ELF-1 (cell line): ENCODE results near the gene RRP9.
"Not testable (repeated sequence)": the region's sequence is repeated elsewhere in the genome, so short reads cannot be mapped to it uniquely, and the experiment has no call there.

Experiments used
- DNase-seq: peaks from one replicate; pipeline ENCODE4 v3.0.0-alpha.2; 2016; ENCODE audit warnings: low read depth, low spot score

RRP9 gene

GRCh38 chr3:51941798-51942602 is at the start of gene RRP9, which contains the start of gene PARP3:
Gene RRP9, minus strand, starts transcription at chr3:51941904. Its CDS starts 37 bp downstream, at chr3:51941867.
Gene PARP3, plus strand, starts transcription at chr3:51942363. Its CDS starts 993 bp downstream, at chr3:51943356.
- peak; percentile 100 for DNase-seq

- DNase-seq: not testable (repeated sequence)
These were observed 48.8 kb upstream of the RRP9 start for GRCh38 chr3:51990501-51990971.

GRCh38 chr3:51988286-51989146 is 46.8 kb upstream of the RRP9 start:
- no peak for DNase-seq

GRCh38 chr3:51987568-51987967 is 45.9 kb upstream of the RRP9 start:
- DNase-seq: no peak

DNA sequence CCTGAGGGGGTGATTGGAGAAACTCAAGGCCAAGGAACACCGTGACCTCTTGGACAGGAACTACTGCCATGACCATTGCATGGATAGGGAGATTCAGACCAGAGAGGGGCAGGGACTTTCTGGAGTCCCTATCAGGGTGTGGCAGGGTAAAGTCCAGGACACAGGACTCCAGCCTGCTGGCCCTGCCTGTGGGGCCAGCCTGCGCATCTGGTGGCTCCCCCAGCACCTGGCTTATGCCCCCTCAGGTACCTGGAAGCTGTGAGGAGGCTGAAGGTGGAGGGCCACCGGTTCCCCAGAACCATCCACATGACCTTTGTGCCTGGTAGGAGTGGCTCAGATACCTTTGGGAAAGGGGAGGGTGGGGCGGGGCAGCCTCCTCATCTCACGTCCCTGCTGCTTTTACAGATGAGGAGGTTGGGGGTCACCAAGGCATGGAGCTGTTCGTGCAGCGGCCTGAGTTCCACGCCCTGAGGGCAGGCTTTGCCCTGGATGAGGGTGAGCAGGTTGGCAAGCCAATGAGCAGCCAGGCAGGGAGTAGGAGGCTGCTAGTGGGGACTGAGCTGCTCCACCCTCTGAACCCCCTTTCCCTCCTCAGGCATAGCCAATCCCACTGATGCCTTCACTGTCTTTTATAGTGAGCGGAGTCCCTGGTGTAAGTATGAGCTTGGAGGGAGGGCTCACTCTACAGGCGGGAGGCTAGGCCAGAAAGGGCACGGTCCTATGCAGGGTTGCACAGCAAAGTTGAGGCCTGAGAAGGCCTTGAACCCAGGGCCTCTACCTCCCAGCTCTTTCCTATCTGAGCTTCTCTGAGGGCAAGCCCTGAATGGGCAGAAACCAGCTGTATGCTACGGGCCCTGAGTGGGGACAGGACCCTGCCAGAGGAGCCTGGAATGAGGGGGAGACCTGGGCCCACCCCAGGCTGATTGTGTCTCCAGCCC is 44.6 kb upstream of the RRP9 start:
- no peak for DNase-seq

GRCh38 chr3:51985063-51985462 is 43.4 kb upstream of the RRP9 start:
- no peak for DNase-seq

DNA sequence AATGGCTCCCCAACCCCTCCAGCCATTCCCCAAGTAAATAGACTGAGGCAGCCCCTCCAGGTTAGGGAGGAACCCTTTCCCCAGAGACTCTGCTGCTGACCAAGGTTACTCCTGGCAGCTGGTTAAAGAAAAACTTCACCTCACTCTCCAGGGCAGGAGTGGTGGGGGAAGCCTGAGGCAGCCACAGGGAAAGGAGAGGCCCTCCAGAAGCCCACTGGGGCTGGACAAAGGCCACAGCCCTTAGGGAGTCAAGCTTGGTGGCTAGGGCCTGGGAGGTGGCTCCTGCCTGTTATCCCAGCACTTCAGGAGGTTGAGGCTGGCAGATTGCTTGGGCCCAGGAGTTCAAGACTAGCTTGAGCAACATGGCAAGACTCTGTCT is 42.6 kb upstream of the RRP9 start:
- DNase-seq: no peak

DNA sequence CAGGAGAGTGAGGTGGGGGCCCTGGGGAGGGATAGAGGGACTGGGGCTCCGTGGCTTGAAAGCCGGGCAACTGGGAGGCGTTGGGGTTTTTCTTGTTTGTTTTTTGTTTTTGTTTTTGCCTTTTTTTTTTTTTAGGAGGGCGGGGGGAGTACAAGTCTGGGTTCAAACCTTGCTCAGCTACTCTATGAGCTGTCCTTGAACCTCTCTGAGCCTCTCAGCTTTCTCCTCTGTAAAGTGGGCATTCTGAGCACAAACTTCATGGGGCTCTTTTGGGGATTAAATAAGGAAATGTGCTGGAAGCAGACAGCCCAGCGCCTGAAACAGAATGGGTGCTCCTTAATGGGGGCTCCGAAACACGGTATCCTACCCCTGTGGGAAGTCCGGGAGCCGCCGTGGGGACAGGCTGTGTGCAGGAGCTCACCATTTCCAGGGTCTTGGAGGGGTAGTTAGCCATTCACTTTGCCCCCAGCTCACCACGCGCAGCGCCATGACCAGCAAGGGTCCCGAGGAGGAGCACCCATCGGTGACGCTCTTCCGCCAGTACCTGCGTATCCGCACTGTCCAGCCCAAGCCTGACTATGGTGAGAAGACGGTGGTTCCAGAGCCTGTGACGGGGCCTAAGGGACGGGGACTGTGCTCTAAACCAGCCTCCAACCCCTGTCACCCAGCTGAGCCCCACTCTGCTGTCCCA is 42.0 kb upstream of the RRP9 start:
- DNase-seq: no peak

- DNase-seq: peak; percentile 92
These were observed 41.3 kb upstream of the RRP9 start, which contains the start of gene ACY1 for GRCh38 chr3:51982838-51983577. Gene ACY1, plus strand, starts transcription at chr3:51983535. Its CDS starts 530 bp downstream, at chr3:51984065.

DNA sequence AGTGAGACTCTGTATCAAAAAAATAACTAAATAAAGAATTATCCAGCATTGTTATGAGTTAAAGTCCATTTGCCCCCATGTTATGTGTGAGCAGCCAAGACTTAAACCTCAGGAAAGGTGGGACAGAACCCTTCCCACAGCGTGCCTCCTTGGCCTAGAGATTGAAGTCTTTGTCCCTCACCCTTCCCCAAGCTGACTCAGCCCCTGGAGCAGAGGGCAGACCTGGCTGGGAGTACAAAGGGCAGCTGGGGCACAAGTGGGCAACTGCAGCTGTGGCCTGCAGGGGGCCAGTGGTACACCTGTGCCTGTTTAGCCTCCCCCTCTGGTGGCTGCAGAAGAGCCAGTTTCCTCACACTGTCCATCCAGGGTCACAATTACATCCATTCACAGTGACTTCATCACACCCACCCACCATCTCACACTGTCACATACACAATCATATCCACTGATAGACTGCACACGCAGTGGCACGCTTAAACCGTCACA is 40.7 kb upstream of the RRP9 start:
- peak; percentile 84 for DNase-seq

GRCh38 chr3:51980253-51980652 is 38.5 kb upstream of the RRP9 start:
- no peak for DNase-seq

- no peak for DNase-seq
These were observed 36.4 kb upstream of the RRP9 start for GRCh38 chr3:51978143-51978502.

- DNase-seq: no peak
These were observed 35.9 kb upstream of the RRP9 start for GRCh38 chr3:51977446-51978142.

GRCh38 chr3:51975852-51976549 is 34.3 kb upstream of the RRP9 start:
- peak; percentile 54 for DNase-seq

DNA sequence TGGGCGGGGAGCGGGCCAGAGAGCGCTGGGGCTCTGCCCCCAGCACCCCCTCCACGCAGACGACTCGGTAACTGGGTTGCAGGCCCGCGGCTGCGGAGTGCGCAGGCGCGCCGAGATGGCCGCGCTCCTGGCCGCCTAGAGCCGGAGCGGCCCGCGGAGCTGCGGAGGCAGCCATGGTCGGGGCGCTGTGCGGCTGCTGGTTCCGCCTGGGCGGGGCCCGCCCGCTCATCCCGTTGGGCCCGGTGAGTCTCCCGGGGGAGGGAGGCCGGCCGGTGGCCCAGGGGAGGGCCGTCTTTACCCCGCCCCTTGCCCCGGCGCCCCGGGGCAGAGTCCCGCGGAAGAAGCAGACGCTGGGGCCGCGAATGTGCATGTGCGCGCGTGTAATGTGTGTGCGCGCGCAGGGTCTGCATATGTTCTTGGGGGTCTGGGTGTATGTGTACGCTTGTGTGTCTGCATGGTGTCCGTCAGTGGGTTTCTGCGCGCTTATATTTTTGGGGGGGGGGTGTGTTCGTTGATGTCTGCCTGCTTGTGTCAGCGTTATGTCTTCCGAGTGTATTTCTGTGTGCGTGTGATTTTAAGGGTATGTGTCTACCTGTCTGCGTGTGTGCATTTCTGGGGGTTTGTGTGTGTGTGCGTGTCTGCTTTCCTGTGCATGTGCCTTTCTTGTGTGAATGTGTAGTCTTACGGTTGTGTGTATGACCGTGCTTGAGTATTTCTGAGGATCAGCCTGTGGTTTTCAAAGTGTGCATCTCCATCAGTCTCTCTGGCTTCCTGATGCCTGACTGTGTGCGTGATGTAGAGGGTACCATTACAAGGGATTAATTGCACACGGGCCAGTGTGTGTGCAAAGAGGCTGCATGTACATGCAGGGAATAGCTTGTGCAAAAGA is 33.5 kb upstream of the RRP9 start, which contains the start of gene ABHD14A:
Gene ABHD14A (plus strand): TSS at position 102 of the 889 bp plus-strand sequence. CDS start 72 bp downstream, at position 174.
- DNase-seq: peak; percentile 77

GRCh38 chr3:51974277-51974962 is 32.7 kb upstream of the RRP9 start:
- no peak for DNase-seq

GRCh38 chr3:51971350-51971749 is 29.6 kb upstream of the RRP9 start:
- no peak for DNase-seq
